MCF 10A (cell line): ENCODE data around the gene CHCHD3. TPM values are rescaled to one million over a fixed set of nuclear protein-coding genes. Genes with fewer than 3 reads are reported as not detected.
"Not testable (repeated sequence)": the region's sequence is repeated elsewhere in the genome, so short reads cannot be mapped to it uniquely, and the experiment has no call there.

Experiments used
- BruUV-seq: library from RNA; stranded (reverse); fragments of 400-500 nt; replicated peaks from 2 replicates; lab custom pipeline; 2021; lab: Mats Ljungman, UMichigan
- CTCF ChIA-PET: fragments of 300-600 bp; sonication (Branson Sonifier 250); formaldehyde crosslinking; extraction: SDS; loops from one replicate; lab custom pipeline; 2021; ENCODE audit warnings: antibody characterized with exemption, inconsistent platforms; lab: Yijun Ruan, JAX
- POLR2A ChIA-PET: fragments of 300-600, 350-650 bp; sonication (Branson Sonifier 250); formaldehyde crosslinking; extraction: SDS; loops from one replicate; lab custom pipeline; 2020; ENCODE audit warnings: antibody characterized with exemption, inconsistent platforms; lab: Yijun Ruan, JAX
- DNase-seq: peaks from one replicate; pipeline ENCODE4 v3.0.0-alpha.2; 2018; ENCODE audit not compliant: unreplicated experiment
- H3K27ac Mint-ChIP-seq: one replicate; pipeline ENCODE4 v1.8.0; 2022; ENCODE audit warnings: mild to moderate bottlenecking, low read depth, mixed read lengths; ENCODE audit not compliant: unreplicated experiment
- H3K27me3 Mint-ChIP-seq: one replicate; pipeline ENCODE4 v1.8.0; 2022; ENCODE audit warnings: mixed read lengths; ENCODE audit not compliant: insufficient read depth, unreplicated experiment
- H3K36me3 Mint-ChIP-seq: one replicate; pipeline ENCODE4 v1.8.0; 2022; ENCODE audit warnings: mild to moderate bottlenecking, moderate library complexity, mixed read lengths; ENCODE audit not compliant: insufficient read depth, unreplicated experiment
- H3K4me1 Mint-ChIP-seq: one replicate; pipeline ENCODE4 v1.8.0; 2022; ENCODE audit warnings: mixed read lengths; ENCODE audit not compliant: insufficient read depth, unreplicated experiment
- H3K4me3 Mint-ChIP-seq: one replicate; pipeline ENCODE4 v1.8.0; 2022; ENCODE audit warnings: mild to moderate bottlenecking, moderate library complexity, mixed read lengths; ENCODE audit not compliant: unreplicated experiment
- H3K9me3 Mint-ChIP-seq: one replicate; pipeline ENCODE4 v1.8.0; 2022; ENCODE audit warnings: mixed read lengths; ENCODE audit not compliant: unreplicated experiment
- intact Hi-C: fragments of 100-400 bp; cut with micrococcal nuclease; formaldehyde crosslinking; loops from 2 replicates; pipeline ENCODE4 v1.14.1; 2022
- total RNA-seq: library from RNA; stranded (reverse); gene quantifications from 2 replicates; pipeline ENCODE4 v1.2.3, GENCODE V29; 2022
- TF ChIP-seq, protein P1 (sequence below): fragments of 200-600 bp; IDR thresholded peaks from one replicate; pipeline ENCODE4 v1.8.0; 2022; ENCODE audit warnings: antibody characterized with exemption, mild to moderate bottlenecking; ENCODE audit not compliant: unreplicated experiment

Gene CHCHD3
- total RNA-seq, 1 experiment from 2014 or later = 102 TPM

DNA sequence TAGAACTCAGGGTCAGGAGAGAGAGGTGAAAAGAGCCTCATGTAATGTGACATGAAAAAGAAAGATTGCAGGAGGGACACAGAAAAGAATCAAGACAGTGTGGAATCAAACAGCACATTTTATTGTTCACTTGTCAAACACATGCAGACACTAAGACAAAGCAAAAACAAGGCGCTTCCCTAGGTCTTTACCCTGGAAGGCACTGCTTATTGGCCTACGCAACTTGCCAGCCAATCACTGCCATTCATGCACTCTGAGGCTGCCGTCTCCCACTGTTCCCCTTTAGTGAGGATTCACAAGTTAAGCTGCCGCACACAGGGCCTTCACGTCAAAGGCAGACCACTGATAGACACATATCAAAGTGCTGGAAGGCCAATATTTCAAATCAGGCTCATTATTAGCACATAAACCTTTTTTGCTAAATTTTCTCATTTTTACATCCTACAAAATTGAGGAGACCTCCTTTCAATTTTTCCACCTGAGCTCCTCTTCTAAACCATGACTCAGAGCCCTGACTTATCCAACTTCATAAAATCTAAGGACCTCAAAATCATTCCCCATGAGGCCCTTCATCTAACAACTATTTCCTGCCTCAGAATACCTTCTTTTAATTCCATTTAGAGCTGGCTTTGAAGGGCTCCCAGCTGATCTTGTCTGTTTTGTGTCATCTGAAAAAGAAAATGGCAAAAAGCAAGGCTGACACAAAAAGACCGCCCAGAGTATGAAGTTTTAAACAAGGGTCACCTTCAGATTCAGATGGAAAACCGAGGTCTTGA, 149.4 kb downstream of the CHCHD3 start:
- intact Hi-C loops = loop anchor here (10.0 kb wide), 1 partner anchor 292 kb away; no protein-coding TSS in a partner anchor
- Mint-ChIP-seq H3K9me3 (peaks cover 7% of the 10 kb centered on the region), H3K4me3 (no peak overlapping the region), H3K36me3 (peaks cover 19% of the 10 kb centered on the region), H3K27me3 (no peaks in the 10 kb centered on the region), H3K4me1 (peaks cover 8% of the 10 kb centered on the region), H3K27ac (no peak overlapping the region)
- DNase-seq = no peak
- ChIA-PET CTCF (interaction anchor here (1.0 kb wide), 1 partner anchor 34 kb away, joined by 3 read pairs; no protein-coding TSS in a partner anchor), POLR2A (no interaction called here)
- BruUV-seq = no TSS peak
- TF ChIP-seq, protein P1, sequence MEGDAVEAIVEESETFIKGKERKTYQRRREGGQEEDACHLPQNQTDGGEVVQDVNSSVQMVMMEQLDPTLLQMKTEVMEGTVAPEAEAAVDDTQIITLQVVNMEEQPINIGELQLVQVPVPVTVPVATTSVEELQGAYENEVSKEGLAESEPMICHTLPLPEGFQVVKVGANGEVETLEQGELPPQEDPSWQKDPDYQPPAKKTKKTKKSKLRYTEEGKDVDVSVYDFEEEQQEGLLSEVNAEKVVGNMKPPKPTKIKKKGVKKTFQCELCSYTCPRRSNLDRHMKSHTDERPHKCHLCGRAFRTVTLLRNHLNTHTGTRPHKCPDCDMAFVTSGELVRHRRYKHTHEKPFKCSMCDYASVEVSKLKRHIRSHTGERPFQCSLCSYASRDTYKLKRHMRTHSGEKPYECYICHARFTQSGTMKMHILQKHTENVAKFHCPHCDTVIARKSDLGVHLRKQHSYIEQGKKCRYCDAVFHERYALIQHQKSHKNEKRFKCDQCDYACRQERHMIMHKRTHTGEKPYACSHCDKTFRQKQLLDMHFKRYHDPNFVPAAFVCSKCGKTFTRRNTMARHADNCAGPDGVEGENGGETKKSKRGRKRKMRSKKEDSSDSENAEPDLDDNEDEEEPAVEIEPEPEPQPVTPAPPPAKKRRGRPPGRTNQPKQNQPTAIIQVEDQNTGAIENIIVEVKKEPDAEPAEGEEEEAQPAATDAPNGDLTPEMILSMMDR = no peak

DNA sequence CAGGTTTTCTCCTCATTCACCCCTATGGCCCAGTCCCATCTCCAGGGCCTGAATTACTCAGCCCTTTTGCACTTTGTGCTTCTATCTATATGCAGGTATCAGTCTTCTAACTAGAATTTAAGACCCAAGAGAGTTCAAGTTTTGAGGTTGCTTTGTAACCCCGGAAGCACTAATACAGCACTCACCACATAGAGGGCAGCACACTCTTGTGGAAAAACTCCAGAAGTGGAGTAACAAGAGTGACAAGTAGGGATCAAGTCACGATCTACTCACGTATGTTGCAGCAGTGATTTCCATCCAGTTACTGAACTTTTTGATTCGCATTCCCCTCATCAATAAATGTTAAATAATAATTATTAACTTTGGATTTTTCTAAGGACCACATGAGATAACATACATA, 151.0 kb downstream of the CHCHD3 start:
- Mint-ChIP-seq H3K36me3 (peaks cover 19% of the 10 kb centered on the region), H3K4me3 (no peak overlapping the region), H3K9me3 (peaks cover 7% of the 10 kb centered on the region), H3K4me1 (peaks cover 8% of the 10 kb centered on the region), H3K27me3 (no peaks in the 10 kb centered on the region), H3K27ac (no peak overlapping the region)
- CTCF ChIA-PET = interaction anchor here (0.7 to 1.1 kb wide), 2 partner anchors 12 to 39 kb away, joined by 3 to 4 read pairs; no protein-coding TSS in a partner anchor
- peak; percentile 7 for DNase-seq
- POLR2A ChIA-PET = interaction anchor here (0.8 kb wide), 1 partner anchor 222 kb away, joined by 3 read pairs; no protein-coding TSS in a partner anchor
- BruUV-seq = no TSS peak
- TF ChIP-seq, protein P1 = no peak
- intact Hi-C loops = loop anchor here (10.0 kb wide), 1 partner anchor 294 kb away; no protein-coding TSS in a partner anchor

DNA sequence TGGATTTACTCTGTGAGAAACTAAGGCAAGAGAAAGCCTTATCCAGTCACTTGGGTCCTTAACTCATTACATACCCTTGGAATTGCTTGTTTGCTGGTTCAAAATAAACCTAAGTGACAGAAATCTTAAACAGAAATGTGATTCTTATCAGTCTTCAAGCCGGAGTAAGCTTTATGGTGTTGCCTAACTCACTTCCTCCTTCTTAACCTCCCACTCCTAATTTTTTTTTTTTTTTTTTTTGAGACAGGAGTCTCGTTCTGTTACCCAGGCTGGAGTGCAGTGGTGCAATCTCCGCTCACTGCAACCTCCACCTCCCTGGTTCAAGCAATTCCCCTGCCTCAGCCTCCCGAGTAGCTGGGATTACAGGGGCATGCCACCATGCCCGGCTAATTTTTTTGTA, 151.9 kb downstream of the CHCHD3 start:
- H3K4me1 Mint-ChIP-seq, H3K27me3 Mint-ChIP-seq, BruUV-seq, H3K9me3 Mint-ChIP-seq, H3K27ac Mint-ChIP-seq, DNase-seq, H3K4me3 Mint-ChIP-seq: not testable (repeated sequence)
- intact Hi-C loops = loop anchor here (10.0 kb wide), 1 partner anchor 295 kb away; no protein-coding TSS in a partner anchor
- ChIA-PET CTCF (interaction anchor here (0.6 to 1.3 kb wide), 3 partner anchors 13 to 504 kb away, joined by 3 read pairs; no protein-coding TSS in a partner anchor), POLR2A (interaction anchor here (0.5 kb wide), 1 partner anchor 44 kb away, joined by 3 read pairs; no protein-coding TSS in a partner anchor)
- peaks cover 19% of the 10 kb centered on the region for H3K36me3 Mint-ChIP-seq

DNA sequence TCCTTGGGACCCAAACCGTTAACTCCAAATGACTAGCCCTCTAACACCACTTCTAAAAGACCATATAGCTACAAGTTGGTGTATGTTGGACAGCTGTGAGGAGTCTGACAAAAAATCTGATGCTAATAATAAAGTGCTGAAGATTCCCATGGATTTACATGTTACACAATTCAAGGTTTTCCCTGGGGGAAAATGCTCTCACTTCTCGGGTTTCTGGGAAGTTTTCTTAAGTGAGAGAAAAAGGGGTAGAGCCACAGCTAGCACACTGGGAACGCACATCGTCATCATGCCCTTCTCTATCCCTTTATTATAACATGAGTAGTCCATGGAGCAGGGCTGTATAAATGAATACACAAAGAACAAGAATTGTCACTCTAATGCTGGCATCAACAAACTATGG, 162.1 kb downstream of the CHCHD3 start:
- intact Hi-C loops = no loop called here

More for the DNA sequence above, 162.1 kb downstream of the CHCHD3 start:
- Mint-ChIP-seq H3K4me3 (no peak overlapping the region), H3K27me3 (no peaks in the 10 kb centered on the region), H3K27ac (no peak overlapping the region), H3K4me1 (no peaks in the 10 kb centered on the region), H3K36me3 (peaks cover 13% of the 10 kb centered on the region), H3K9me3 (no peaks in the 10 kb centered on the region)
- POLR2A ChIA-PET = no interaction called here
- peak; percentile 7 for DNase-seq
- no TSS peak for BruUV-seq
- TF ChIP-seq, protein P1 = no peak
- CTCF ChIA-PET = interaction anchor here (0.5 kb wide), 1 partner anchor 1097 kb away, joined by 3 read pairs; no protein-coding TSS in a partner anchor
